ENCODE measurements around the gene TRIM36. TPM values are rescaled to one million over a fixed set of nuclear protein-coding genes. Genes with fewer than 3 reads are reported as not detected.
A peak's percentile ranks its signal among the peaks of the same experiment; 100 is the strongest.

Gene TRIM36
- total RNA-seq, 1 experiment from 2014 or later, result 0.95 TPM

- ChIA-PET CTCF (no interaction called here), POLR2A (interaction anchor here (0.6 kb wide), 1 partner anchor 74 kb away, joined by 3 read pairs; no protein-coding TSS in a partner anchor)
- Mint-ChIP-seq H3K9me3 (ENCODE audit: unreplicated experiment) (no peaks in the 10 kb centered on the region), H3K36me3 (ENCODE audit: insufficient read depth, unreplicated experiment) (no peaks in the 10 kb centered on the region), H3K27ac (ENCODE audit: unreplicated experiment) (no peak overlapping the region), H3K4me3 (ENCODE audit: unreplicated experiment) (no peak overlapping the region), H3K27me3 (ENCODE audit: insufficient read depth, unreplicated experiment) (peaks cover 22% of the 10 kb centered on the region), H3K4me1 (ENCODE audit: low read depth, unreplicated experiment) (peaks cover 6% of the 10 kb centered on the region)
- Histone ChIP-seq H3K4me3 (ENCODE audit: low read depth, low read length) (no peak overlapping the region), H3K27me3 (replicated peaks; ENCODE audit: control insufficient read depth, insufficient read depth, low read length) (peaks cover 6% of the 10 kb centered on the region; the same call in 1 of the 2 replicates), H3K4me1 (peaks cover 1% of the 10 kb centered on the region; the same call in 1 of the 2 replicates), H3K36me3 (ENCODE audit: control insufficient read depth, insufficient read depth, low read length) (no peaks in the 10 kb centered on the region), H3K9me3 (no peaks in the 10 kb centered on the region)
- TF ChIP-seq CTCF (IDR thresholded peaks at IDR 0.05; ENCODE audit: insufficient read depth in 1 of 2, low read depth in 1 of 2, low read length in 1 of 2, severe bottlenecking in 1 of 2, unreplicated experiment in 1 of 2), result no peak
- DNase-seq, result no peak
- intact Hi-C loops (cut with micrococcal nuclease; ENCODE audit: unreplicated experiment), result no loop called here
- BruUV-seq (replicated peaks), result no TSS peak
Observed at GRCh38 chr5:115184770-115185169, 15.1 kb upstream of the TRIM36 start.

- peaks cover 44% of the 10 kb centered on the region for H3K27me3 Mint-ChIP-seq (ENCODE audit: insufficient read depth, unreplicated experiment)
Observed at GRCh38 chr5:115181757-115182156, 12.0 kb upstream of the TRIM36 start.

GRCh38 chr5:115180165-115180709 is 10.5 kb upstream of the TRIM36 start:
- H3K9me3 Mint-ChIP-seq (ENCODE audit: unreplicated experiment), result no peaks in the 10 kb centered on the region
- peaks cover 6% of the 10 kb centered on the region for H3K4me1 ChIP-seq
- no peaks in the 10 kb centered on the region for H3K9me3 ChIP-seq
- no peaks in the 10 kb centered on the region for H3K36me3 Mint-ChIP-seq (ENCODE audit: insufficient read depth, unreplicated experiment)
- POLR2A ChIA-PET, result no interaction called here
- peaks cover 6% of the 10 kb centered on the region; the same call in 1 of the 2 replicates for H3K27me3 ChIP-seq (replicated peaks; ENCODE audit: control insufficient read depth, insufficient read depth, low read length)
- no peaks in the 10 kb centered on the region for H3K36me3 ChIP-seq (ENCODE audit: control insufficient read depth, insufficient read depth, low read length)
- H3K4me3 Mint-ChIP-seq (ENCODE audit: unreplicated experiment), result peak overlapping the region; percentile 83
- H3K27ac Mint-ChIP-seq (ENCODE audit: unreplicated experiment), result no peak overlapping the region
- CTCF ChIA-PET, result interaction anchor here (0.7 kb wide), 1 partner anchor 48 kb away, joined by 3 read pairs; no protein-coding TSS in a partner anchor
- intact Hi-C loops (cut with micrococcal nuclease; ENCODE audit: unreplicated experiment), result loop anchor here (1.0 kb wide), 1 partner anchor 82 kb away; no protein-coding TSS in a partner anchor
- peak in 1 of 2 experiments; percentile 11 for DNase-seq
- TF ChIP-seq CTCF (IDR thresholded peaks at IDR 0.05; ENCODE audit: insufficient read depth in 1 of 2, low read depth in 1 of 2, low read length in 1 of 2, severe bottlenecking in 1 of 2, unreplicated experiment in 1 of 2), result no peak
- H3K4me3 ChIP-seq (ENCODE audit: low read depth, low read length), result peak overlapping the region; percentile 31
- peaks cover 8% of the 10 kb centered on the region for H3K4me1 Mint-ChIP-seq (ENCODE audit: low read depth, unreplicated experiment)
- H3K27me3 Mint-ChIP-seq (ENCODE audit: insufficient read depth, unreplicated experiment), result peaks cover 44% of the 10 kb centered on the region
- BruUV-seq (replicated peaks), result no TSS peak

More at GRCh38 chr5:115181757-115182156, 12.0 kb upstream of the TRIM36 start:
- ChIA-PET CTCF (no interaction called here), POLR2A (no interaction called here)
- TF ChIP-seq CTCF (IDR thresholded peaks at IDR 0.05; ENCODE audit: insufficient read depth in 1 of 2, low read depth in 1 of 2, low read length in 1 of 2, severe bottlenecking in 1 of 2, unreplicated experiment in 1 of 2), result no peak
- H3K9me3 Mint-ChIP-seq (ENCODE audit: unreplicated experiment), result no peaks in the 10 kb centered on the region
- Histone ChIP-seq H3K27me3 (replicated peaks; ENCODE audit: control insufficient read depth, insufficient read depth, low read length) (peaks cover 6% of the 10 kb centered on the region; the same call in 1 of the 2 replicates), H3K9me3 (no peaks in the 10 kb centered on the region), H3K4me3 (ENCODE audit: low read depth, low read length) (no peak overlapping the region), H3K4me1 (peaks cover 6% of the 10 kb centered on the region), H3K36me3 (ENCODE audit: control insufficient read depth, insufficient read depth, low read length) (no peaks in the 10 kb centered on the region)
- peaks cover 8% of the 10 kb centered on the region for H3K4me1 Mint-ChIP-seq (ENCODE audit: low read depth, unreplicated experiment)
- DNase-seq, result no peak
- BruUV-seq (replicated peaks), result no TSS peak
- H3K36me3 Mint-ChIP-seq (ENCODE audit: insufficient read depth, unreplicated experiment), result no peaks in the 10 kb centered on the region
- intact Hi-C loops (cut with micrococcal nuclease; ENCODE audit: unreplicated experiment), result no loop called here
- H3K4me3 Mint-ChIP-seq (ENCODE audit: unreplicated experiment), result no peak overlapping the region
- H3K27ac Mint-ChIP-seq (ENCODE audit: unreplicated experiment), result no peak overlapping the region

Data from Caco-2 (cell line).